ENCODE measurements around the gene BAHCC1. TPM values are rescaled to one million over a fixed set of nuclear protein-coding genes. Genes with fewer than 3 reads are reported as not detected.

The BAHCC1 gene
- total and polyA plus RNA-seq, 7 experiments from 2014 or later = 0.05 to 3.8 (median 0.68) TPM; not detected in 3

- Mint-ChIP-seq H3K4me3 (no peak overlapping the region), H3K4me1 (peaks cover 0 to 7% (median 0%) of the 10 kb centered on the region in 7 donors), H3K36me3 (no peaks in the 10 kb centered on the region), H3K9me3 (no peaks in the 10 kb centered on the region), H3K27me3 (no peaks in the 10 kb centered on the region), H3K27ac (no peak overlapping the region)
- no peak overlapping the region for H3K27ac ChIP-seq (ENCODE audit: low read depth, low read length)
- DNase-seq = no peak
- no peak for ATAC-seq
- H3K27me3 ChIP-seq (ENCODE audit: control insufficient read depth in 2 of 2, insufficient read depth in 2 of 2, low read length in 2 of 2) = no peaks in the 10 kb centered on the region
- CTCF ChIA-PET = interaction anchor here (0.6 kb wide), 1 partner anchor 319 kb away, joined by 3 read pairs; no protein-coding TSS in a partner anchor
- no peak overlapping the region for H3K4me3 ChIP-seq (ENCODE audit: low read length)
- H3K4me1 ChIP-seq (ENCODE audit: control insufficient read depth in 2 of 2, insufficient read depth in 2 of 2, low read length in 2 of 2) = no peaks in the 10 kb centered on the region
- H3K9me3 ChIP-seq (ENCODE audit: control insufficient read depth in 2 of 3, low read length in 3 of 3) = no peaks in the 10 kb centered on the region
- POLR2A ChIA-PET = no interaction called here
- intact Hi-C loops (cut with micrococcal nuclease) = no loop called here
- no peaks in the 10 kb centered on the region for H3K36me3 ChIP-seq (ENCODE audit: control insufficient read depth in 2 of 3, insufficient read depth in 3 of 3, low read length in 3 of 3)
These were observed 66.6 kb downstream of the BAHCC1 start for GRCh38 chr17:81461607-81462500.

- Histone ChIP-seq H3K9me3 (ENCODE audit: control insufficient read depth in 2 of 3, low read length in 3 of 3) (no peaks in the 10 kb centered on the region), H3K27ac (ENCODE audit: low read depth, low read length) (no peak overlapping the region), H3K36me3 (ENCODE audit: control insufficient read depth in 2 of 3, insufficient read depth in 3 of 3, low read length in 3 of 3) (no peaks in the 10 kb centered on the region), H3K27me3 (ENCODE audit: control insufficient read depth in 2 of 2, insufficient read depth in 2 of 2, low read length in 2 of 2) (no peaks in the 10 kb centered on the region), H3K4me3 (ENCODE audit: low read length) (no peak overlapping the region), H3K4me1 (ENCODE audit: control insufficient read depth in 2 of 2, insufficient read depth in 2 of 2, low read length in 2 of 2) (no peaks in the 10 kb centered on the region)
- intact Hi-C loops (cut with micrococcal nuclease) = no loop called here
- ChIA-PET POLR2A (no interaction called here), CTCF (interaction anchor here (0.6 kb wide), 1 partner anchor 320 kb away, joined by 3 read pairs; no protein-coding TSS in a partner anchor)
- peaks cover 0 to 4% (median 0%) of the 10 kb centered on the region in 7 donors for H3K4me1 Mint-ChIP-seq
- no peak overlapping the region for H3K27ac Mint-ChIP-seq
- ATAC-seq (no peak), DNase-seq (no peak)
- no peaks in the 10 kb centered on the region for H3K9me3 Mint-ChIP-seq
- H3K27me3 Mint-ChIP-seq = no peaks in the 10 kb centered on the region
- H3K4me3 Mint-ChIP-seq = no peak overlapping the region
- no peaks in the 10 kb centered on the region for H3K36me3 Mint-ChIP-seq
These were observed 67.4 kb downstream of the BAHCC1 start for GRCh38 chr17:81462506-81463125.

- ATAC-seq (no peak), DNase-seq (no peak)
- no peaks in the 10 kb centered on the region for H3K27me3 Mint-ChIP-seq
- no peak overlapping the region for H3K4me3 ChIP-seq (ENCODE audit: low read length)
- peaks cover 0 to 4% (median 0%) of the 10 kb centered on the region in 7 donors for H3K4me1 Mint-ChIP-seq
- no peaks in the 10 kb centered on the region for H3K9me3 Mint-ChIP-seq
- H3K4me1 ChIP-seq (ENCODE audit: control insufficient read depth in 2 of 2, insufficient read depth in 2 of 2, low read length in 2 of 2) = no peaks in the 10 kb centered on the region
- no peak overlapping the region for H3K27ac ChIP-seq (ENCODE audit: low read depth, low read length)
- ChIA-PET POLR2A (no interaction called here), CTCF (no interaction called here)
- no peaks in the 10 kb centered on the region for H3K9me3 ChIP-seq (ENCODE audit: control insufficient read depth in 2 of 3, low read length in 3 of 3)
- no peaks in the 10 kb centered on the region for H3K36me3 ChIP-seq (ENCODE audit: control insufficient read depth in 2 of 3, insufficient read depth in 3 of 3, low read length in 3 of 3)
- intact Hi-C loops (cut with micrococcal nuclease) = no loop called here
- no peak overlapping the region for H3K4me3 Mint-ChIP-seq
- no peaks in the 10 kb centered on the region for H3K36me3 Mint-ChIP-seq
- no peak overlapping the region for H3K27ac Mint-ChIP-seq
- H3K27me3 ChIP-seq (ENCODE audit: control insufficient read depth in 2 of 2, insufficient read depth in 2 of 2, low read length in 2 of 2) = no peaks in the 10 kb centered on the region
These were observed 68.2 kb downstream of the BAHCC1 start for GRCh38 chr17:81463506-81463905.

GRCh38 chr17:81464586-81464985 lies 69.3 kb downstream of the BAHCC1 start:
- intact Hi-C loops (cut with micrococcal nuclease) = no loop called here
- DNase-seq (no peak), ATAC-seq (no peak)
- H3K9me3 Mint-ChIP-seq = no peaks in the 10 kb centered on the region
- peaks cover 0 to 2% (median 0%) of the 10 kb centered on the region in 7 donors for H3K4me1 Mint-ChIP-seq
- Histone ChIP-seq H3K36me3 (ENCODE audit: control insufficient read depth in 2 of 3, insufficient read depth in 3 of 3, low read length in 3 of 3) (no peaks in the 10 kb centered on the region), H3K4me1 (ENCODE audit: control insufficient read depth in 2 of 2, insufficient read depth in 2 of 2, low read length in 2 of 2) (no peaks in the 10 kb centered on the region), H3K9me3 (ENCODE audit: control insufficient read depth in 2 of 3, low read length in 3 of 3) (no peaks in the 10 kb centered on the region), H3K4me3 (ENCODE audit: low read length) (no peak overlapping the region), H3K27me3 (ENCODE audit: control insufficient read depth in 2 of 2, insufficient read depth in 2 of 2, low read length in 2 of 2) (no peaks in the 10 kb centered on the region), H3K27ac (ENCODE audit: low read depth, low read length) (no peak overlapping the region)
- H3K27me3 Mint-ChIP-seq = no peaks in the 10 kb centered on the region
- CTCF ChIA-PET = no interaction called here
- H3K36me3 Mint-ChIP-seq = no peaks in the 10 kb centered on the region
- POLR2A ChIA-PET = no interaction called here
- H3K27ac Mint-ChIP-seq = no peak overlapping the region
- no peak overlapping the region for H3K4me3 Mint-ChIP-seq

- ATAC-seq = no peak
- Histone ChIP-seq H3K27me3 (ENCODE audit: control insufficient read depth in 2 of 2, insufficient read depth in 2 of 2, low read length in 2 of 2) (no peaks in the 10 kb centered on the region), H3K4me3 (ENCODE audit: low read length) (no peak overlapping the region), H3K9me3 (ENCODE audit: control insufficient read depth in 2 of 3, low read length in 3 of 3) (no peaks in the 10 kb centered on the region), H3K27ac (ENCODE audit: low read depth, low read length) (no peak overlapping the region), H3K4me1 (ENCODE audit: control insufficient read depth in 2 of 2, insufficient read depth in 2 of 2, low read length in 2 of 2) (no peaks in the 10 kb centered on the region), H3K36me3 (ENCODE audit: control insufficient read depth in 2 of 3, insufficient read depth in 3 of 3, low read length in 3 of 3) (no peaks in the 10 kb centered on the region)
- no peaks in the 10 kb centered on the region for H3K9me3 Mint-ChIP-seq
- peaks cover 0 to 2% (median 0%) of the 10 kb centered on the region in 7 donors for H3K4me1 Mint-ChIP-seq
- no peak for DNase-seq
- H3K36me3 Mint-ChIP-seq = no peaks in the 10 kb centered on the region
- H3K27ac Mint-ChIP-seq = peak overlapping the region in 1 of 9 donors; percentile 51
- H3K27me3 Mint-ChIP-seq = no peaks in the 10 kb centered on the region
- CTCF ChIA-PET = no interaction called here
- intact Hi-C loops (cut with micrococcal nuclease) = no loop called here
- H3K4me3 Mint-ChIP-seq = no peak overlapping the region
- POLR2A ChIA-PET = no interaction called here
These were observed 70.7 kb downstream of the BAHCC1 start for GRCh38 chr17:81465910-81466309.

GRCh38 chr17:81466564-81467472 lies 71.6 kb downstream of the BAHCC1 start:
- no peak overlapping the region for H3K27ac Mint-ChIP-seq
- peaks cover 0 to 2% (median 0%) of the 10 kb centered on the region in 7 donors for H3K4me1 Mint-ChIP-seq
- no peaks in the 10 kb centered on the region for H3K4me1 ChIP-seq (ENCODE audit: control insufficient read depth in 2 of 2, insufficient read depth in 2 of 2, low read length in 2 of 2)
- no peaks in the 10 kb centered on the region for H3K36me3 ChIP-seq (ENCODE audit: control insufficient read depth in 2 of 3, insufficient read depth in 3 of 3, low read length in 3 of 3)
- no peaks in the 10 kb centered on the region for H3K27me3 ChIP-seq (ENCODE audit: control insufficient read depth in 2 of 2, insufficient read depth in 2 of 2, low read length in 2 of 2)
- H3K9me3 ChIP-seq (ENCODE audit: control insufficient read depth in 2 of 3, low read length in 3 of 3) = no peaks in the 10 kb centered on the region
- H3K4me3 Mint-ChIP-seq = no peak overlapping the region
- intact Hi-C loops (cut with micrococcal nuclease) = no loop called here
- DNase-seq (no peak), ATAC-seq (no peak)
- no peaks in the 10 kb centered on the region for H3K9me3 Mint-ChIP-seq
- H3K27ac ChIP-seq (ENCODE audit: low read depth, low read length) = no peak overlapping the region
- CTCF ChIA-PET = no interaction called here
- H3K4me3 ChIP-seq (ENCODE audit: low read length) = no peak overlapping the region
- POLR2A ChIA-PET = no interaction called here
- no peaks in the 10 kb centered on the region for H3K27me3 Mint-ChIP-seq
- no peaks in the 10 kb centered on the region for H3K36me3 Mint-ChIP-seq
